Measurements from ENCODE around the gene RBM4B. TPM values are rescaled to one million over a fixed set of nuclear protein-coding genes. Genes with fewer than 3 reads are reported as not detected.
"Not testable (repeated sequence)": the region's sequence is repeated elsewhere in the genome, so short reads cannot be mapped to it uniquely, and the experiment has no call there.

Gene RBM4B
- total RNA-seq (ENCODE audit: unreplicated experiment), result 29.3 TPM
- long read RNA-seq, transcript RBM4B-206 (2 exons, 1,646 nt), result minor isoform, 8 of 36 reads
- long read RNA-seq, transcript RBM4B-201 (4 exons, 1,840 nt), result major isoform, 13 of 36 reads
- long read RNA-seq, partial matches to known transcripts, result 6 of 36 reads
- long read RNA-seq, other reads (novel, unspliced or antisense), result 7 of 36 reads

DNA sequence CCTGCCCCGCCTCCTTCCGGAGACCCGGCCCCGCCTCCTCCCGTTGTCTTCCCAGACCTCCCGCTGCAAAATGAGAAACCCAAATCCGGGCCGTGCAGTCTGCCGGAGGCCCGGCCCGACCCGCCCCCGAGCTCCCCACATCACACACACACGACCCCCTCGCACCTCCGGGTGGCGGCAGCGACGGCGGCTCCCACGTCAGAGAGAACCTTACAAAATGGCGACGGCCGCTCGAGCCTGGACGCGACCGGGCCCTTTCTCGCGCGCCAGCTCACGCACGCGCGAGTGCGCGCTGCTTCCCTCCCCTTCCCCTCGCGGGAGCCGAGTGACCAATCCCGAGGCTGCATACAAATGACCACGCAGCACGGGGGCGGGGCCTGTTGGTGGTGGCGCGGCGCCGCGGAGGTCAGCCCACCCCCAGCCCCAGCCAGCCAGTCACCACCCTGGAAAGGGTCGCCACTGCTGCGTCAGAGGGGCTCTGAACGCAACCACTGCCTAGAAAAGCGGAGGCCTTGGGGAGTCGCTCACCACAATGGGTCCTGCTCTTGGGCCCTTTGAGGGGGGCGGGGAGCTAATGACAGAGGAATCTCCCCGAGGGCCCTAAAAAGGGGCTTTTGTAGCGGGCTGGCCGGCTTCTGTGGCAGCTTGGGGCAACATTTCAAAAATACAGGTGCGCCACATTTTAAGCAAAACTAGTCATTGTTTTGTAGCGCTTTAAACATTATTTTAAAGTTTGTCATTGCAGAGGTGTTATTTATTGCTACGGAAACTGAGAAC lies at the start of gene RBM4B:
Gene RBM4B (minus strand): TSS at position 289 of the 777 bp plus-strand sequence. CDS start 808 bp downstream, outside the sequence.
- Mint-ChIP-seq H3K27ac (ENCODE audit: unreplicated experiment) (peak within 1 kb of the TSS; percentile 91), H3K4me1 (ENCODE audit: unreplicated experiment) (peaks cover 25% of the 10 kb centered on the region)
- peak; percentile 99 for DNase-seq (ENCODE audit: low spot score)

DNA sequence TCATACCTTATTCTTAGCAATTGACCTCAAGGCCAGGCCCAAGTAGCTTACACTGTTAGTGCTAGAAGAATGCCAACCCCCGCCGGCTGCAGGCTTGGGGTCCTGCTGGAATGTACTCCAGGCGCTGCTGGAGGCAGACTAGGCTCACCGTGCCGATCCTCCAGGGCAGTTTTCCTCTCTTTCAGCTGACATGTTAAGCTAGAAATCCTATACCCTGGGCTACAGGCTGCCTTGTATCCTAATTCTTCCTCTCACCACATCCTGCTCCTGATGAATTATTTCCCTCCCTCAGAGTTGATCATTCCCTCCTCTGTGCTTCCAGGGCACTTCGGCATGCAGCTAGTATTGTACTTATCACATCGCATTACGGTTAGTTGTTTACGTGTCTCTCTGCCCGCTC lies 48.0 kb upstream of the RBM4B start:
- Mint-ChIP-seq H3K27me3 (ENCODE audit: unreplicated experiment) (peaks cover 20% of the 10 kb centered on the region), H3K36me3 (ENCODE audit: low read depth, unreplicated experiment) (peaks cover 4% of the 10 kb centered on the region), H3K9me3 (ENCODE audit: unreplicated experiment) (no peaks in the 10 kb centered on the region), H3K4me3 (ENCODE audit: unreplicated experiment) (no peak overlapping the region), H3K27ac (ENCODE audit: unreplicated experiment) (no peak overlapping the region), H3K4me1 (ENCODE audit: unreplicated experiment) (peaks cover 26% of the 10 kb centered on the region)
- DNase-seq (ENCODE audit: low spot score), result no peak
- TF ChIP-seq, protein P1, sequence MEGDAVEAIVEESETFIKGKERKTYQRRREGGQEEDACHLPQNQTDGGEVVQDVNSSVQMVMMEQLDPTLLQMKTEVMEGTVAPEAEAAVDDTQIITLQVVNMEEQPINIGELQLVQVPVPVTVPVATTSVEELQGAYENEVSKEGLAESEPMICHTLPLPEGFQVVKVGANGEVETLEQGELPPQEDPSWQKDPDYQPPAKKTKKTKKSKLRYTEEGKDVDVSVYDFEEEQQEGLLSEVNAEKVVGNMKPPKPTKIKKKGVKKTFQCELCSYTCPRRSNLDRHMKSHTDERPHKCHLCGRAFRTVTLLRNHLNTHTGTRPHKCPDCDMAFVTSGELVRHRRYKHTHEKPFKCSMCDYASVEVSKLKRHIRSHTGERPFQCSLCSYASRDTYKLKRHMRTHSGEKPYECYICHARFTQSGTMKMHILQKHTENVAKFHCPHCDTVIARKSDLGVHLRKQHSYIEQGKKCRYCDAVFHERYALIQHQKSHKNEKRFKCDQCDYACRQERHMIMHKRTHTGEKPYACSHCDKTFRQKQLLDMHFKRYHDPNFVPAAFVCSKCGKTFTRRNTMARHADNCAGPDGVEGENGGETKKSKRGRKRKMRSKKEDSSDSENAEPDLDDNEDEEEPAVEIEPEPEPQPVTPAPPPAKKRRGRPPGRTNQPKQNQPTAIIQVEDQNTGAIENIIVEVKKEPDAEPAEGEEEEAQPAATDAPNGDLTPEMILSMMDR (IDR thresholded peaks at IDR 0.05; ENCODE audit: unreplicated experiment), result no peak

More for the DNA sequence above, at the start of gene RBM4B:
- H3K9me3 Mint-ChIP-seq (ENCODE audit: unreplicated experiment), result no peaks in the 10 kb centered on the region
- TF ChIP-seq, protein P1 (IDR thresholded peaks at IDR 0.05; ENCODE audit: unreplicated experiment), result no peak
- H3K27me3 Mint-ChIP-seq (ENCODE audit: unreplicated experiment), result peaks cover 6% of the 10 kb centered on the region
- peak within 1 kb of the TSS; percentile 90 for H3K4me3 Mint-ChIP-seq (ENCODE audit: unreplicated experiment)
- peaks cover 6% of the 10 kb centered on the region for H3K36me3 Mint-ChIP-seq (ENCODE audit: low read depth, unreplicated experiment)

DNA sequence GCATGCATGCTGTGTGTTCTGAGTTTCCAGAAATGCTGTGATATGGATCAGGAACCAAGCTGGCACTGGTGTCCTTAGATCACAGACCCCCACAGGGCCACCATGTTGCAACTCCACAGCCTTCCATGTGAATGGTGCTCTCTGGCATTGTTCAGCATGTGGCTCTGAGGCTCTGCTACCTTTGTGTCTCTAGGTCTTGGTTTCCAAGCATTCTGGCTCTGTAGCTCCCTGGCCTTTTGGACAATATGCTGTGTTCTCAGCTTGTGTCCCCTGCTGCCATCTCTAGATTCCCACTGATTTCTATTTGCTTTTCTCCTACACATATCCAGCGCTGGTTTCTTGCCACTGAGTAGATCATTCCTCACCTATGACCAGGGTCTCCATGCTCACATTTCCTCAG lies 47.4 kb upstream of the RBM4B start:
- TF ChIP-seq, protein P1 (IDR thresholded peaks at IDR 0.05; ENCODE audit: unreplicated experiment), result no peak
- peaks cover 32% of the 10 kb centered on the region for H3K4me1 Mint-ChIP-seq (ENCODE audit: unreplicated experiment)
- no peak overlapping the region for H3K4me3 Mint-ChIP-seq (ENCODE audit: unreplicated experiment)
- no peak overlapping the region for H3K27ac Mint-ChIP-seq (ENCODE audit: unreplicated experiment)
- DNase-seq (ENCODE audit: low spot score), result no peak
- peaks cover 25% of the 10 kb centered on the region for H3K27me3 Mint-ChIP-seq (ENCODE audit: unreplicated experiment)
- peaks cover 4% of the 10 kb centered on the region for H3K36me3 Mint-ChIP-seq (ENCODE audit: low read depth, unreplicated experiment)
- no peaks in the 10 kb centered on the region for H3K9me3 Mint-ChIP-seq (ENCODE audit: unreplicated experiment)

DNA sequence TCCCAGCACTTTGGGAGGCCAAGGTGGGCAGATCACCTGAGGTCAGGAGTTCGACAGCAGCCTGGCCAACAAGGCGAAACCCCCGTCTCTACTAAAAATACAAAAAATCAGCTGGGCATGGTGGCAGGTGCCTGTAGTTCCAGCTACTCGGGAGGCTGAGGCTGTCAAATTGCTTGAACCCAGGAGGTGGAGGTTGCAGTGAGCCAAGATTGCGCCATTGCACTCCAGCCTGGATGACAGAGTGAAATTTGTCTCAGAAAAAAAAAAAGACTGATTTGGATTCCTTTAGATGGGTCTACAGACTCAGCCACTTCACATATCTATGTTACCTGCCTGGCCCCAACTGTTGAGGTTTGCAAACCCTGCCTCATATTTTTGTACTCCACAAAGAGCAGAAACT lies 46.5 kb upstream of the RBM4B start:
- H3K27ac Mint-ChIP-seq (ENCODE audit: unreplicated experiment); H3K9me3 Mint-ChIP-seq (ENCODE audit: unreplicated experiment); H3K36me3 Mint-ChIP-seq (ENCODE audit: low read depth, unreplicated experiment); H3K4me3 Mint-ChIP-seq (ENCODE audit: unreplicated experiment); DNase-seq (ENCODE audit: low spot score): not testable (repeated sequence)
- Mint-ChIP-seq H3K4me1 (ENCODE audit: unreplicated experiment) (peaks cover 40% of the 10 kb centered on the region), H3K27me3 (ENCODE audit: unreplicated experiment) (peaks cover 25% of the 10 kb centered on the region)

- Mint-ChIP-seq H3K36me3 (ENCODE audit: low read depth, unreplicated experiment) (peaks cover 4% of the 10 kb centered on the region), H3K27me3 (ENCODE audit: unreplicated experiment) (peaks cover 27% of the 10 kb centered on the region), H3K4me1 (ENCODE audit: unreplicated experiment) (peaks cover 40% of the 10 kb centered on the region), H3K9me3 (ENCODE audit: unreplicated experiment) (no peaks in the 10 kb centered on the region), H3K4me3 (ENCODE audit: unreplicated experiment) (no peak overlapping the region), H3K27ac (ENCODE audit: unreplicated experiment) (no peak overlapping the region)
- DNase-seq (ENCODE audit: low spot score), result no peak
- TF ChIP-seq, protein P1 (IDR thresholded peaks at IDR 0.05; ENCODE audit: unreplicated experiment), result no peak
These were observed 46.0 kb upstream of the RBM4B start for GRCh38 chr11:66723693-66724092.

Measured in endothelial cell (in vitro differentiated cells).